KMS-11 (cell line): ENCODE data around the gene APBA2.

Source experiments
- H2AFZ ChIP-seq: fragments of 200-600 bp; sonication (generic); 2 replicates; pipeline ENCODE4 v1.6.1; 2016; ENCODE audit warnings: antibody characterized with exemption, mixed run types, low read depth
- H3K27ac ChIP-seq: fragments of 200-600 bp; sonication (generic); 2 replicates; pipeline ENCODE4 v1.6.1; 2016; ENCODE audit warnings: mild to moderate bottlenecking, mixed run types
- H3K27me3 ChIP-seq: fragments of 200-600 bp; sonication (generic); 2 replicates; pipeline ENCODE4 v1.6.1; 2017; ENCODE audit warnings: mild to moderate bottlenecking, low read depth, mixed run types, moderate library complexity; ENCODE audit not compliant: insufficient read depth
- H3K36me3 ChIP-seq: fragments of 200-600 bp; sonication (generic); 2 replicates; pipeline ENCODE4 v1.6.1; 2017; ENCODE audit warnings: mild to moderate bottlenecking, mixed run types; ENCODE audit not compliant: insufficient read depth
- H3K4me1 ChIP-seq: fragments of 200-600 bp; sonication (generic); 2 replicates; pipeline ENCODE4 v1.6.1; 2016; ENCODE audit warnings: mild to moderate bottlenecking, low read depth, mixed run types; ENCODE audit not compliant: poor library complexity, severe bottlenecking
- H3K4me2 ChIP-seq: fragments of 200-600 bp; sonication (generic); 2 replicates; pipeline ENCODE4 v1.7.0; 2016; ENCODE audit warnings: mild to moderate bottlenecking, mixed run types
- H3K4me3 ChIP-seq: fragments of 200-600 bp; sonication (generic); IDR thresholded peaks from 2 replicates; pipeline ENCODE4 v1.6.1; 2017; ENCODE audit warnings: low read depth, low read length, mixed read lengths; ENCODE audit not compliant: insufficient read depth
- H3K79me2 ChIP-seq: fragments of 200-600 bp; sonication (generic); 2 replicates; pipeline ENCODE4 v1.6.1; 2016; ENCODE audit warnings: low read depth, mixed run types; ENCODE audit not compliant: insufficient read depth
- H3K9ac ChIP-seq: fragments of 200-600 bp; sonication (generic); 2 replicates; pipeline ENCODE4 v1.6.1; 2016; ENCODE audit warnings: mild to moderate bottlenecking, mixed run types
- H4K20me1 ChIP-seq: fragments of 200-600 bp; sonication (generic); 2 replicates; pipeline ENCODE4 v1.6.1; 2016; ENCODE audit warnings: mild to moderate bottlenecking, mixed run types; ENCODE audit not compliant: insufficient read depth
- CTCF ChIP-seq: fragments of 200-600 bp; sonication (generic); conservative IDR thresholded peaks from 2 replicates; pipeline ENCODE4 v1.6.1; 2017; ENCODE audit warnings: low read depth, mild to moderate bottlenecking, antibody characterized with exemption, low read length, moderate library complexity, mixed read lengths

APBA2 gene

GRCh38 chr15:28871168-28871567 lies 14.6 kb upstream of the APBA2 start:
- H3K36me3 ChIP-seq = no peaks in the 10 kb centered on the region
- no peak overlapping the region for H2AFZ ChIP-seq
- no peak overlapping the region for H3K9ac ChIP-seq
- no peak overlapping the region for H3K27ac ChIP-seq
- H4K20me1 ChIP-seq = no peaks in the 10 kb centered on the region
- no peaks in the 10 kb centered on the region for H3K27me3 ChIP-seq
- H3K4me1 ChIP-seq = no peaks in the 10 kb centered on the region
- no peak overlapping the region for H3K4me2 ChIP-seq
- H3K4me3 ChIP-seq = no peak overlapping the region
- no peaks in the 10 kb centered on the region for H3K79me2 ChIP-seq
- TF ChIP-seq CTCF = no peak

GRCh38 chr15:28873006-28873405 lies 12.8 kb upstream of the APBA2 start:
- no peaks in the 10 kb centered on the region for H4K20me1 ChIP-seq
- no peaks in the 10 kb centered on the region for H3K79me2 ChIP-seq
- H3K27me3 ChIP-seq = no peaks in the 10 kb centered on the region
- H3K36me3 ChIP-seq = no peaks in the 10 kb centered on the region
- no peak overlapping the region for H3K4me3 ChIP-seq
- no peak overlapping the region for H3K9ac ChIP-seq
- H3K27ac ChIP-seq = no peak overlapping the region
- H3K4me2 ChIP-seq = no peak overlapping the region
- no peak for TF ChIP-seq CTCF
- H3K4me1 ChIP-seq = no peaks in the 10 kb centered on the region
- no peak overlapping the region for H2AFZ ChIP-seq

- no peak overlapping the region for H3K27ac ChIP-seq
These were observed 12.1 kb upstream of the APBA2 start for GRCh38 chr15:28873585-28874190.

GRCh38 chr15:28875461-28876000 lies 10.2 kb upstream of the APBA2 start:
- H3K9ac ChIP-seq = no peak overlapping the region
- no peaks in the 10 kb centered on the region for H3K79me2 ChIP-seq
- no peak overlapping the region for H3K4me2 ChIP-seq
- H3K27me3 ChIP-seq = no peaks in the 10 kb centered on the region
- H4K20me1 ChIP-seq = no peaks in the 10 kb centered on the region
- no peak overlapping the region for H3K4me3 ChIP-seq
- no peak overlapping the region for H3K27ac ChIP-seq
- no peaks in the 10 kb centered on the region for H3K4me1 ChIP-seq
- TF ChIP-seq CTCF = no peak
- no peaks in the 10 kb centered on the region for H3K36me3 ChIP-seq
- H2AFZ ChIP-seq = no peak overlapping the region

More at GRCh38 chr15:28873585-28874190, 12.1 kb upstream of the APBA2 start:
- no peak overlapping the region for H3K4me2 ChIP-seq
- H4K20me1 ChIP-seq = no peaks in the 10 kb centered on the region
- H3K27me3 ChIP-seq = no peaks in the 10 kb centered on the region
- no peaks in the 10 kb centered on the region for H3K79me2 ChIP-seq
- H3K36me3 ChIP-seq = no peaks in the 10 kb centered on the region
- no peaks in the 10 kb centered on the region for H3K4me1 ChIP-seq
- H3K4me3 ChIP-seq = no peak overlapping the region
- TF ChIP-seq CTCF = no peak
- no peak overlapping the region for H3K9ac ChIP-seq
- H2AFZ ChIP-seq = no peak overlapping the region
